UCSD-AML1 (cell line): ENCODE data around the gene SERPINF2.
"Not testable (repeated sequence)": the region's sequence is repeated elsewhere in the genome, so short reads cannot be mapped to it uniquely, and the experiment has no call there.

Source experiments
- DNase-seq: peaks from one replicate; lab custom pipeline; 2025; ENCODE audit not compliant: unreplicated experiment; lab: John Stamatoyannopoulos, UW

Gene SERPINF2

GRCh38 chr17:1733759-1734158, 8.9 kb upstream of the SERPINF2 start:
- no peak for DNase-seq

DNA sequence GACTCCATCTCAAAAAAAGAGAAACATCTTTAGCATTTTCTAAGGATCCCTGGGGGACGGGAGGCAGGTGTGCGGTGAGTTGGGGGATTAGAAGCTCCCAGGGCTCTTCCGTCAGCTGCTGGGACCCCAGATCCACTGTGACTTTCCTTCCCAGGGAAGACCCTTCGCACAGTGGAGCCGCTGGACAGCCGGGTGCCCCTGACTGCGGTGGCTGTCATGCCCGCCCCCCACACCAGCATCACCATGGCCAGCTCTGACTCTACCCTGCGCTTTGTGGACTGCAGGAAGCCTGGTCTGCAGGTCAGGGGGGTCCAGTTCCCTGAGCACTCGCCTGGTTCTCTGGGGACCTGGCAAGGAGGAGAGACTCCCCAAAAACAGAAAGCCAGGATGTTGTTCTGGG, 7.3 kb upstream of the SERPINF2 start:
- no peak for DNase-seq

GRCh38 chr17:1735834-1736347, 6.8 kb upstream of the SERPINF2 start:
- DNase-seq: no peak

DNA sequence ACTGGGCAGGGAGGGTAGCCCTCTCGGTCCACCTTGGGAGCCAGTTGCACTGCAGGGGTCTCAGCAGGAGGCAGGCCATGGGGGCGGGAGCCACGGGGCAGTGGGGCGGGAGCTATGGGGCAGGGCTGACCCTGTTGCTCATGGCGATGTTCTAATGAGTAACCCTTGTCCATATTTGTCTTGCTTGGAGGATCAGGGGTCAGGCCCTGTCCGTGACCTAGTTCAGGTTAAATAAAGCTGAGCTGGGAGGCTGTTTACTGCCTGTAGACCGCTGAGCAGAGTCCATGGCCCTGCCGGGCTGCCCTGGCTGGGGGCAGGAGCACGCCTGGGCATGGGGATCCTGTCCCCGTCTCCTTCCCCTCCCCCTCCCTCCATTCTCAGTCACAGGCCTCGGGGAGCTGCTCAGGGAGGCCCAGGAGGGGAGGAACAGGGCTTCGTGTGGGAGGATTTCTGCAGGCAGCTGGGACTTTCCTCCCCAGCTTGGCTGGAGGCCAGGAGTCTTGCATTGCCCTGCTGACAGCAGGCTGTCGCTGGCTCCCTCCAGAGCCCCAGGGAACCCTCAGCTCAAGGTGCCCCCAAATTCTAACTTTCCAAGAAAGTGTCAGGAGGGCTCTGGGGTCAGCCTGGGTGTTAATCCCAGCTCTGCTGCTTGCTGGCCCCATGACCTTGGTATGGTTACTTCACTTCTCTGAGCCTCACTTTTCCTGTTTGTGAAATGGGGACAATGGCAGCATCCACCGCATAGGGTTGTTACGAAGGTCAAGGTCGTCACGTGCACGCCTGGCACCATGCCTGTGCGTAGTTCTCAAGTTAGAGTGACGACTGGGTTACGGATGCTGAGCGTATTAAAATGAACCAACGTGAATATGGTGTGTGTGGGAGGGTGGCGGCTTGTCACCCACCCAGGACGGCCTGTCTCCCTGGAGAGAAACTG, 6.1 kb upstream of the SERPINF2 start:
- DNase-seq: peak; percentile 72

DNA sequence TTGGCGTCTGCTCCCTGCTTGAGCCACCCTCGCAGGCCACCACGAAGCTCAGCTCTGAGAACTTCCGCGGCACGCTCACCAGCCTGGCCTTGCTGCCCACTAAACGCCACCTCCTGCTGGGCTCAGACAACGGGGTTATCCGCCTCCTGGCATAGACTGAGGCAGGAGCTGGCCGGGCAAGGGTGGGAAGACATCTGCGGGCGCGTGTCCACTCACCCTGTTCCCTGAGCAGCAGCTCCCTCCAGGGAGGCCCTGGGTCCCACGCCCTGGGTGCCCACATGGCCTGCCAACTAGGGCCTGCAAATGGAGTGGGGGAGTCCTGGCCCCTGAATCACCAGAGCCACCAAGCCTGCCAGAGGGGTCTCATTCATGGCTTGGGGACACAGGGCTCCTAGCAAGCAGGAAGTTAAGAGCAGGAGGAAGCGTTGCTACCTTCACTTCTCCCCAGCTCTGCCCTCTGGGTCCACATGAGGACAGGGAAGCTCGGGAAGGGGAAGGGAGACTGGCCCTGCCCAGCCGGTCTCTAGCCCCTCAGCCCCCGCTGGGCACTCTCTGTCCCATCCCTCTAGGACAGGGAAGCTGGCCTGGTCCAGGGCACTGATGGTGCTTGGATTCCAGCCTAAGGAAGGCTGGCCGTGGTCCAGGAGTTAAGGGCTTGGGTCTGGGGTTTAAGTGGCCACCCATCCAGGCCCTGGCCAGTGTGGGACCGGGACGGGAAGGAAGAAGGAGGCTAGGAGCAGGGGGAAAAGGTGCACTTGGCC, 5.0 kb upstream of the SERPINF2 start:
- DNase-seq: no peak

DNA sequence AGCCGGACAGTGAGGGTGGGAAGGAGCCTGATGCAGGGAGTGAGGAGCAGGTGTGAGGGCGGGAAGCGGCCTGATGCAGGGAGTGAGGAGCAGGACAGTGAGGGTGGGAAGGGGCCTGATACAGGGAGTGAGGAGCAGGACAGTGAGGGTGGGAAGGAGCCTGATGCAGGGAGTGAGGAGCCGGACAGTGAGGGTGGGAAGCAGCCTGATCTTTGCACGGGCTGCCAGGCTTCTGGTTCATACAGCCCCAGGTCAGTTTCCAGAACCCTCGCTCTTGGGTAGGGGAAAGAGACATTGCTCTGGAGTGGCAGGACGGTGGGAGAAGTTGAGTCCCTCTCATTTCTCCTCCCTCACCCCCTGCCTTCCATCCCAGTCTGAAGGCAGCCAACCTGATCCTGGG, 772 bp upstream of the SERPINF2 start:
- DNase-seq: not testable (repeated sequence)

DNA sequence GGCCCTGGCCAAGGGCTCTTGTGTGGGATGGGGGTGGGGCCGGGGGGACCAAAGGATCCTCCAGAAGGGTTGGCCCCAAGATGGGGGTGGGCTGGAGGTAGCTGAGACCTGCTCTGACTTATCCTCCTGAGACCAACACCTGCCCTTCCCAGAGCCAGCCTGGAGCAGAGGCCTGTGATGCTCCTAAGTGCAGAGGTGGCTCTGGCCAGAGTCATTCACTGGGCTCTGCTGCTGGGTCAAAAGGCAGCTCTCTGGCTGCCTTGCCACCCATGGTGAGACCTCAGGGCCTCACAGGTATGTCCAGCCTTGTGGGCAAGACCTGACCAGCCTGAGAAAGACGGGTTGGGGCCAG, 393 bp downstream of the SERPINF2 start:
- no peak for DNase-seq

DNA sequence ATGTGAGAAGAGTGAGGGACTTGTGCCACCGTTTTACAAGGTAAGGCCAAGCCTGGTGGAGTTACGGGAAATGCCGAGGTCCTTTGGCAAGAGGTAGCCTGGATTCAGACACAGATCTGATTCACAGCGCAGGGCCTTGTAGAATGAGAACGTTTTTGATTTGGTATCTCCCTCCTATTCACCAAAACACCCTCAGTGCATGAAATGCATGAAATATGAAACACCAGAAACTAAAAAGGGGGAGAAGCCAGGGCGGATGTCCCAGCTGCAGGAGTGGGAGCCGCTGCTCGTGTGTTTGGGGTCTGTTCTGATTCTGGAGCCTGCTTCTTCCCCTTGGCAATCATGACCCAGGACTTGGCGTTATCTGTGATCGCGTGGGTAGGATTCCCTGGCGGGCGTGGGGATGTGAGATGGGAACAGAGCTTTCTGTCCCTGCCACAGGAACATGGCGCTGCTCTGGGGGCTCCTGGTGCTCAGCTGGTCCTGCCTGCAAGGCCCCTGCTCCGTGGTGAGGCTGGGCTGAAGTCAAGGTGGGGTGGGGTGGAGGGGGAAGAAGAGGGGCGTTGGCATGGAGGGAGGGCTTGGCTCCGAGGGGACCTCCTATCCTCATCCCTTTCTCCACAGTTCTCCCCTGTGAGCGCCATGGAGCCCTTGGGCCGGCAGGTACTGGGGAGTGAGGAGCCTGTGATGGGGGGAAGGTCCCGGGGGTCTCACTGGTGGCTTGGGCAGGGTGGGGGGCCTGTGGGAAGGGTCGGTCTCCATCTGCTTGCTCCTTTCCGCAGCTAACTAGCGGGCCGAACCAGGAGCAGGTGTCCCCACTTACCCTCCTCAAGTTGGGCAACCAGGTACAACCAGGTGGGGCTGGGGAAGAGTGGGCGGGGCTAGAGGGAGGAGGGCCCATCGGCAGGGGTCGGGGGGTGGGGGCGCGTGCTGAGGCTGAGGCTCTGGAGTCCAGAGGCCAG, 2.2 kb downstream of the SERPINF2 start:
- no peak for DNase-seq

DNA sequence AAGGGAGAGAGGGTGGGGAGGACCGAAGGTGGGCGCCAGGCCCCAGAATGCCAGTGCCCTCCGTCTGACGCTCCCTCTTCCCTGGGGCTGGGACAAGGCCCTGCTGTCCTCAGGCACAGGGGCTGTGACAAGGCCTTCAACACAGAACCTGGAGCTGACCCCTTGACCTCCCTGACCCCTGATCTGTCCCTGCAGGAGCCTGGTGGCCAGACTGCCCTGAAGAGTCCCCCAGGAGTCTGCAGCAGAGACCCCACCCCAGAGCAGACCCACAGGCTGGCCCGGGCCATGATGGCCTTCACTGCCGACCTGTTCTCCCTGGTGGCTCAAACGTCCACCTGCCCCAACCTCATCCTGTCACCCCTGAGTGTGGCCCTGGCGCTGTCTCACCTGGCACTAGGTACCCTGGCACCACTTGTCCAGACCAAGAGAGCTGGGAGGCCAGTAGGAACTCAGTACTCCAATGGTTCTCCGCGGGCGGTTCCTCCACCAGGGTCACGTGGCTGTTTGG, 2.9 kb downstream of the SERPINF2 start:
- DNase-seq: no peak

- no peak for DNase-seq
Observed at GRCh38 chr17:1746975-1747543, 4.4 kb downstream of the SERPINF2 start.

DNA sequence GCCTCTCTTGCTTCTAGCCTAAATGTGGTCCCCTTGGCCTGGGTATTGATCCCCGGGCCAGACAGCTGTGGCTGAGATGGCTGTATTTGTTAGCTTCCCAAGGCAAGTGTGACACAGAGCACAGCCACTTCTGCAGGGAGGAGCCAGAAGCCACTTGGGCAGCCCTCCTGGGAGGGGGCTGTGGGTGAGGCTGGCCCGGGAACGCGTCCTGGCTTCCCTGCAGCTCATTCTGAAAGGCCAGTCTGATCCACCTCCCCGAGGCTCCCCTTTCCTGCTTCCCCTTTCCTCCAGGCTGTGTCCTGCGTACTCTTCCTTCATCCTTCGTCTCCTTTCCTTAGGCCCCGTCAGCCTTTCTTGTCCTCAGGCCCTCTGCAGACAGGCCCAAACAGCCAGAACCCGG, 8.0 kb downstream of the SERPINF2 start:
- DNase-seq: no peak

GRCh38 chr17:1752425-1753262, 10.0 kb downstream of the SERPINF2 start:
- peak; percentile 56 for DNase-seq

GRCh38 chr17:1753767-1754429, 11.2 kb downstream of the SERPINF2 start:
- DNase-seq: no peak

DNA sequence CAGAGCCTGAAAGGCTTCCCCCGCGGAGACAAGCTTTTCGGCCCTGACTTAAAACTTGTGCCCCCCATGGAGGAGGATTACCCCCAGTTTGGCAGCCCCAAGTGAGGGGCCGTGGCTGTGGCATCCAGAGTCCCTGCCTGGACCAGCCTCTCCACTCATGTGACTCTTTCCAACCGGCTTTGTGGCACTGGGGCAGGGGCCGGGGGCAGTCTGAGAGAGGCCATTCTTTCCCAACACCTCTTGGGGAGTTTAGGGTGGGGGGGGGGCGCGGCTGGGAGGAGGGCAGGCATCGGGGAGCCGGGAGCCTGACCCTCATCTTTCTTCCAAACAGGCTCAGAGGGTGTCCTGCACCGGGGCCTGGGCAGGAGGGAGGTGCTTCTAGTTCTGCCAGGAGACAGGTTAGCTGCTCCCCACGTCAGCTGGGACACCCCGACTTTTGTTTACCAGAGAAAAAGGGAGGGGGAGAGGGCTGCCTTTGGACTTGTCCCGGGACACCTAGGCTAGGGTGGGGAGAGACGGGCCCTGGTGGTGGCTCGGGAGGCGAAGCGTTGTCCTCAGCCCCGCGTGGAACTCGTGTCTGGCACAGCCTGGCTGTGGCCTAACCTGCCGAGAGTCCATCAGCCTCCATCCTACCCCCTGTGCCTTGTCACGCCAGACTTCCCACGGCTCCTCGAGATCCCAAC, 11.9 kb downstream of the SERPINF2 start:
- DNase-seq: no peak

DNA sequence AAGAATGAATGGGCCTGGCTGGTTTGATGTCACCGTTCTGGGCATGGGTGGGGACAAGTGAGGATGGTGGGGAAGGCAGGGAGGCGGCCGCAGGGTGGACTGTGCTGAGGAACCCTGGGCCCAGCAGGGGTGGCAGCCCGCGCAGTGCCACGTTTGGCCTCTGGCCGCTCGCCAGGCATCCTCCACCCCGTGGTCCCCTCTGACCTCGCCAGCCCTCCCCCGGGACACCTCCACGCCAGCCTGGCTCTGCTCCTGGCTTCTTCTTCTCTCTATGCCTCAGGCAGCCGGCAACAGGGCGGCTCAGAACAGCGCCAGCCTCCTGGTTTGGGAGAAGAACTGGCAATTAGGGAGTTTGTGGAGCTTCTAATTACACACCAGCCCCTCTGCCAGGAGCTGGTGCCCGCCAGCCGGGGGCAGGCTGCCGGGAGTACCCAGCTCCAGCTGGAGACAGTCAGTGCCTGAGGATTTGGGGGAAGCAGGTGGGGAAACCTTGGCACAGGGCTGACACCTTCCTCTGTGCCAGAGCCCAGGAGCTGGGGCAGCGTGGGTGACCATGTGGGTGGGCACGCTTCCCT, 12.7 kb downstream of the SERPINF2 start:
- DNase-seq: no peak

GRCh38 chr17:1755827-1756262, 13.2 kb downstream of the SERPINF2 start:
- no peak for DNase-seq

DNA sequence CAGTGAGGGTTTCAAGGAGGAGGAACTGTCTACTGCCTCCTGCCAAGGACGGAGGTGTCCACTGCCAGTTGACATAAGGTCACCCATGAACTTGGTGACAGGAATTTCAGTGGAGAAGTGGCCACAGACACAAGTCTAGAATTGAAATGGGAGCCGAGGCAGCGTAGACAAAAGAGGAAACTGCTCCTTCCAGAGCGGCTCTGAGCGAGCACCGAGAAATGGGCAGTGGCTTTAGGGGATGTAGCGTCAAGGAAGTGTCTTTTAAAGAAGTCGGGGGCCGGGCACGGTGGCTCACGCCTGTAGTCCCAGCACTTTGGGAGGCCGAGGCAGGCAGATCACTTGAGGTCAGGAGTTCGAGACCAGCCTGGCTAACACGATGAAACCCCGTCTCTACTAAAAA, 16.1 kb downstream of the SERPINF2 start:
- DNase-seq: peak; percentile 52

- no peak for DNase-seq
Observed at GRCh38 chr17:1759529-1759928, 16.9 kb downstream of the SERPINF2 start.
